PC-3 (cell line): Measurements from ENCODE around the gene RUFY1. TPM values are rescaled to one million over a fixed set of nuclear protein-coding genes. Genes with fewer than 3 reads are reported as not detected.

Experiments used
- ATAC-seq: fragments of 200-7000 bp; cut with Tn5 transposase; 2 replicates; pipeline ENCODE4 v1.9.1; 2020; ENCODE audit warnings: mild to moderate bottlenecking, moderate library complexity
- BruUV-seq: library from RNA; stranded (reverse); fragments of 400-500 nt; replicated peaks from 2 replicates; lab custom pipeline; 2021; lab: Mats Ljungman, UMichigan
- CTCF ChIA-PET: fragments of 300-600 bp; sonication (Branson Sonifier 250); formaldehyde crosslinking; loops from one replicate; lab custom pipeline; 2022; ENCODE audit warnings: antibody characterized with exemption; lab: Charles Lee
- POLR2A ChIA-PET: fragments of 300-600 bp; sonication (Branson Sonifier 250); formaldehyde crosslinking; loops from one replicate; lab custom pipeline; 2022; ENCODE audit warnings: antibody characterized with exemption; ENCODE audit not compliant: unreplicated experiment; lab: Charles Lee
- DNase-seq: peaks from one replicate; pipeline ENCODE4 v3.0.0-alpha.2; 2015
- H2AFZ ChIP-seq: fragments of 300-600 bp; sonication (generic); 2 replicates; pipeline ENCODE4 v1.6.0; 2016; ENCODE audit warnings: antibody characterized with exemption, low read length
- H3F3A ChIP-seq: fragments of 300-600 bp; sonication (generic); one replicate; pipeline ENCODE4 v1.6.0; 2017; ENCODE audit warnings: antibody characterized with exemption, low read length, control low read depth, mild to moderate bottlenecking; ENCODE audit not compliant: unreplicated experiment
- H3K27ac ChIP-seq: fragments of 300-600 bp; sonication (generic); 2 replicates; pipeline ENCODE4 v1.5.1; 2016; ENCODE audit warnings: mild to moderate bottlenecking, low read length
- H3K27me3 ChIP-seq: fragments of 300-600 bp; sonication (generic); 2 replicates; pipeline ENCODE4 v1.6.1; 2016; ENCODE audit warnings: low read length, mixed read lengths
- H3K36me3 ChIP-seq: fragments of 300-600 bp; sonication (generic); 2 replicates; pipeline ENCODE4 v1.6.1; 2016; ENCODE audit warnings: low read depth, mixed run types, low read length, mixed read lengths
- H3K4me1 ChIP-seq: fragments of 300-600 bp; sonication (generic); 2 replicates; pipeline ENCODE4 v1.5.1; 2016; ENCODE audit warnings: low read length; ENCODE audit not compliant: insufficient read depth
- H3K4me2 ChIP-seq: fragments of 300-600 bp; sonication (generic); 2 replicates; pipeline ENCODE4 v1.6.0; 2016; ENCODE audit warnings: low read length
- H3K4me3 ChIP-seq: fragments of 300-600 bp; sonication (generic); 2 replicates; pipeline ENCODE4 v1.5.1; 2016; ENCODE audit warnings: mild to moderate bottlenecking, low read length, mixed read lengths
- H3K79me2 ChIP-seq: fragments of 300-600 bp; sonication (generic); 2 replicates; pipeline ENCODE4 v1.6.1; 2017; ENCODE audit warnings: low read length, mixed read lengths
- H3K9ac ChIP-seq: fragments of 300-600 bp; sonication (generic); 2 replicates; pipeline ENCODE4 v1.6.0; 2016; ENCODE audit warnings: mild to moderate bottlenecking, low read length
- H3K9me2 ChIP-seq: fragments of 300-600 bp; sonication (generic); replicated peaks from 2 replicates; pipeline ENCODE4 v1.6.1; 2016; ENCODE audit warnings: mixed run types, low read length, mixed read lengths
- H3K9me3 ChIP-seq: fragments of 300-600 bp; sonication (generic); 2 replicates; pipeline ENCODE4 v1.6.1; 2016; ENCODE audit warnings: low read length, mixed read lengths
- H4K20me1 ChIP-seq: fragments of 300-600 bp; sonication (generic); 2 replicates; pipeline ENCODE4 v1.6.1; 2016; ENCODE audit warnings: low read length, mixed read lengths
- CTCF ChIP-seq: fragments of 300-600 bp; sonication (generic); conservative IDR thresholded peaks from 2 replicates; pipeline ENCODE4 v1.5.1; 2017; ENCODE audit warnings: antibody characterized with exemption, low read depth, mild to moderate bottlenecking, low read length
- EZH2 ChIP-seq: fragments of 300-600 bp; sonication (generic); IDR thresholded peaks from one replicate; pipeline ENCODE4 v1.6.1; 2017; ENCODE audit warnings: antibody characterized with exemption, mild to moderate bottlenecking, low read length; ENCODE audit not compliant: unreplicated experiment
- EZH2phosphoT487 ChIP-seq: fragments of 300-600 bp; sonication (generic); IDR thresholded peaks from 2 replicates; pipeline ENCODE4 v1.6.1; 2018; ENCODE audit warnings: mild to moderate bottlenecking, antibody characterized with exemption, low read length, borderline replicate concordance
- intact Hi-C: fragments of 100-400 bp; cut with micrococcal nuclease; formaldehyde crosslinking; loops from 2 replicates; pipeline ENCODE4 v1.9.0; 2023
- total RNA-seq: library from RNA; depleted of rRNA; stranded (reverse); fragments of >200 nt; gene quantifications from 2 replicates; pipeline ENCODE4 v1.2.3, GENCODE V29; 2014

The RUFY1 gene
- total RNA-seq, 1 experiment from 2014 or later, result 27.1 TPM

GRCh38 chr5:179603308-179603707 is 53.0 kb downstream of the RUFY1 start:
- Histone ChIP-seq H3K27ac (no peak overlapping the region), H4K20me1 (no peaks in the 10 kb centered on the region), H3K4me1 (no peaks in the 10 kb centered on the region), H3K27me3 (no peaks in the 10 kb centered on the region), H3K4me3 (no peak overlapping the region), H3K9me3 (no peaks in the 10 kb centered on the region), H2AFZ (no peak overlapping the region), H3K36me3 (no peaks in the 10 kb centered on the region; the same call in 1 of the 2 replicates), H3F3A (no peaks in the 10 kb centered on the region), H3K79me2 (no peaks in the 10 kb centered on the region), H3K4me2 (no peak overlapping the region), H3K9ac (no peak overlapping the region), H3K9me2 (no peaks in the 10 kb centered on the region)
- TF ChIP-seq CTCF (no peak), EZH2 (no peak), EZH2phosphoT487 (no peak)
- no TSS peak for BruUV-seq
- no peak for ATAC-seq
- CTCF ChIA-PET, result no interaction called here
- POLR2A ChIA-PET, result no interaction called here
- intact Hi-C loops, result no loop called here
- DNase-seq, result no peak

- POLR2A ChIA-PET, result no interaction called here
- H3K9me3 ChIP-seq, result no peaks in the 10 kb centered on the region
- TF ChIP-seq CTCF, result no peak
- TF ChIP-seq EZH2, result no peak
- TF ChIP-seq EZH2phosphoT487, result no peak
Observed at GRCh38 chr5:179605026-179605833, 54.9 kb downstream of the RUFY1 start.

More at GRCh38 chr5:179605026-179605833, 54.9 kb downstream of the RUFY1 start:
- Histone ChIP-seq H3K4me1 (no peaks in the 10 kb centered on the region), H3K79me2 (no peaks in the 10 kb centered on the region), H3K36me3 (no peaks in the 10 kb centered on the region; the same call in none of the 2 replicates), H3K9ac (no peak overlapping the region), H2AFZ (no peak overlapping the region), H4K20me1 (0 out of 2 replicates have a peak, but pooled peaks cover 2% of the 10 kb centered on the region), H3F3A (no peaks in the 10 kb centered on the region), H3K27ac (no peak overlapping the region), H3K4me3 (no peak overlapping the region), H3K9me2 (no peaks in the 10 kb centered on the region), H3K27me3 (no peaks in the 10 kb centered on the region), H3K4me2 (no peak overlapping the region)
- DNase-seq (no peak), ATAC-seq (no peak)
- intact Hi-C loops, result no loop called here
- no TSS peak for BruUV-seq
- CTCF ChIA-PET, result no interaction called here
